LNCAP (cell line): ENCODE measurements around the gene C7orf25.

Source experiments
- CTCF ChIP-seq: fragments of 450-650 bp; IDR thresholded peaks from 2 replicates; pipeline ENCODE4 v1.5.1; 2017; ENCODE audit warnings: mild to moderate bottlenecking

The C7orf25 gene

GRCh38 chr7:42934291-42934690, 22.4 kb upstream of the C7orf25 start:
- TF ChIP-seq CTCF, result no peak

GRCh38 chr7:42932811-42933591, 21.1 kb upstream of the C7orf25 start:
- no peak for TF ChIP-seq CTCF

GRCh38 chr7:42931834-42932651, 20.2 kb upstream of the C7orf25 start, which contains the start of the genes MRPL32 and PSMA2:
Gene MRPL32 (plus strand): TSS chr7:42932376. CDS start chr7:42932387, 11 bp downstream.
Gene PSMA2 (minus strand): TSS chr7:42932174. CDS start chr7:42932158, 16 bp downstream.
- no peak for TF ChIP-seq CTCF

- TF ChIP-seq CTCF, result no peak
These were observed 19.6 kb upstream of the C7orf25 start for GRCh38 chr7:42931447-42931833.

- TF ChIP-seq CTCF, result no peak
These were observed 19.0 kb upstream of the C7orf25 start for GRCh38 chr7:42930889-42931288.

- TF ChIP-seq CTCF, result no peak
These were observed 17.6 kb upstream of the C7orf25 start for GRCh38 chr7:42929449-42929848.

GRCh38 chr7:42928754-42929153, 16.9 kb upstream of the C7orf25 start:
- no peak for TF ChIP-seq CTCF
